Measurements from ENCODE around the gene CLDN3. TPM values are rescaled to one million over a fixed set of nuclear protein-coding genes. Genes with fewer than 3 reads are reported as not detected.

Gene CLDN3
- total and polyA plus RNA-seq, 2 donors (not counting 1 experiment from before 2014, with no cell fraction given): not detected

DNA sequence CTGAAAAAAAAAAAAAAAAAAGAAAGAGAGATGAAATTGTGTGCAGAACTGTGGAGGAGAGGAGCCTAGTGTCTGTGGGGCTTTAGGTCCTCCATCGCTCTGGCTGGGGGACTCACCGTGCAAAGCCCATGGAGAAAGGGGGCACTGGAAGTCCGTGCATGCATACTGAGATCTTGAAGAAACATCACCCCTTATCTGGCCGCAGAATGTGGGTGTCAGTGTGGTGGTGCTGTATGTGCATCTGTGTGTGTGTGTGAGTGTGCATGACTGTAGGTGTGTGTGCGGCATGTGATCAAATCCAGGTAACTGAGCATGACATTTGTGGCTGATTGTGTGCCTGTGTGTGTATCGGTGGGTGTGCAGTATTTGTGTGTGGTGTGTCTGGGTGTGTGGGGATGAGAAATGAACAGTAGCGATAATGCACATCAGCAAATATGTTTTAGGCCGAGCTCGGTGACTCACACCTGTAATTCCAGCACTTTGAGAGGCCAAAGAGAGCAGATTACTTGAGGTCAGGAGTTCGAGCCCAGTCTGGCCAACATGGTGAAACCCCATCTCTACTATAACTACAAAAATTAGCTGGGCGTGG lies 8.8 kb upstream of the CLDN3 start:
- intact Hi-C loops (cut with micrococcal nuclease): no loop called here
- Histone ChIP-seq H3K36me3 (replicated peaks in 1 of 2; ENCODE audit: control extremely low read depth in 1 of 2, control insufficient read depth in 1 of 2, extremely low read depth in 1 of 2, insufficient read depth in 2 of 2, low read length in 1 of 2) (no peaks in the 10 kb centered on the region), H3K79me2 (ENCODE audit: control insufficient read depth, insufficient read depth, low read length) (no peaks in the 10 kb centered on the region), H2AFZ (ENCODE audit: insufficient read depth, low read depth, low read length, poor library complexity, severe bottlenecking) (no peak overlapping the region), H3K4me3 (ENCODE audit: control extremely low read depth in 1 of 5, extremely low read depth in 1 of 5, insufficient read depth in 1 of 5, low read depth in 2 of 5, low read length in 4 of 5) (no peak overlapping the region), H4K20me1 (ENCODE audit: control insufficient read depth, insufficient read depth, low read length, poor library complexity, severe bottlenecking) (no peaks in the 10 kb centered on the region), H3K27ac (ENCODE audit: low read length in 2 of 2) (no peak overlapping the region), H3K4me1 (ENCODE audit: control insufficient read depth in 2 of 2, insufficient read depth in 2 of 2, low read length in 2 of 2) (no peaks in the 10 kb centered on the region), H3K9me3 (ENCODE audit: control extremely low read depth in 1 of 3, control insufficient read depth in 2 of 3, insufficient read depth in 1 of 3, low read length in 2 of 3) (peaks cover 0 to 5% (median 0%) of the 10 kb centered on the region in 3 donors), H3K4me2 (replicated peaks; ENCODE audit: low read depth, low read length, poor library complexity, severe bottlenecking) (no peak overlapping the region), H3K9ac (ENCODE audit: low read length) (no peak overlapping the region), H3K27me3 (replicated peaks in 1 of 4; ENCODE audit: control extremely low read depth in 1 of 4, control insufficient read depth in 3 of 4, insufficient read depth in 4 of 4, low read length in 3 of 4) (no peaks in the 10 kb centered on the region)
- POLR2A ChIA-PET: no interaction called here
- TF ChIP-seq, protein P1, sequence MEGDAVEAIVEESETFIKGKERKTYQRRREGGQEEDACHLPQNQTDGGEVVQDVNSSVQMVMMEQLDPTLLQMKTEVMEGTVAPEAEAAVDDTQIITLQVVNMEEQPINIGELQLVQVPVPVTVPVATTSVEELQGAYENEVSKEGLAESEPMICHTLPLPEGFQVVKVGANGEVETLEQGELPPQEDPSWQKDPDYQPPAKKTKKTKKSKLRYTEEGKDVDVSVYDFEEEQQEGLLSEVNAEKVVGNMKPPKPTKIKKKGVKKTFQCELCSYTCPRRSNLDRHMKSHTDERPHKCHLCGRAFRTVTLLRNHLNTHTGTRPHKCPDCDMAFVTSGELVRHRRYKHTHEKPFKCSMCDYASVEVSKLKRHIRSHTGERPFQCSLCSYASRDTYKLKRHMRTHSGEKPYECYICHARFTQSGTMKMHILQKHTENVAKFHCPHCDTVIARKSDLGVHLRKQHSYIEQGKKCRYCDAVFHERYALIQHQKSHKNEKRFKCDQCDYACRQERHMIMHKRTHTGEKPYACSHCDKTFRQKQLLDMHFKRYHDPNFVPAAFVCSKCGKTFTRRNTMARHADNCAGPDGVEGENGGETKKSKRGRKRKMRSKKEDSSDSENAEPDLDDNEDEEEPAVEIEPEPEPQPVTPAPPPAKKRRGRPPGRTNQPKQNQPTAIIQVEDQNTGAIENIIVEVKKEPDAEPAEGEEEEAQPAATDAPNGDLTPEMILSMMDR (IDR thresholded peaks at IDR 0.05): no peak
- TF ChIP-seq EZH2 (IDR thresholded peaks at IDR 0.05; ENCODE audit: borderline replicate concordance, insufficient read depth, low read depth, low read length, poor library complexity, severe bottlenecking): no peak
- no peak overlapping the region for H3K4me3 Mint-ChIP-seq
- CTCF ChIA-PET: no interaction called here
- DNase-seq (no peak), ATAC-seq (ENCODE audit: low read depth) (no peak)
- WGBS (ENCODE audit: insufficient coverage): 91% methylated on average over 7 of the region's 11 CpGs
- H3K9me3 Mint-ChIP-seq (ENCODE audit: insufficient read depth): peaks cover 4% of the 10 kb centered on the region
- H3K27ac Mint-ChIP-seq: no peak overlapping the region
- peaks cover 19% of the 10 kb centered on the region for H3K27me3 Mint-ChIP-seq
- H3K4me1 Mint-ChIP-seq: no peaks in the 10 kb centered on the region

DNA sequence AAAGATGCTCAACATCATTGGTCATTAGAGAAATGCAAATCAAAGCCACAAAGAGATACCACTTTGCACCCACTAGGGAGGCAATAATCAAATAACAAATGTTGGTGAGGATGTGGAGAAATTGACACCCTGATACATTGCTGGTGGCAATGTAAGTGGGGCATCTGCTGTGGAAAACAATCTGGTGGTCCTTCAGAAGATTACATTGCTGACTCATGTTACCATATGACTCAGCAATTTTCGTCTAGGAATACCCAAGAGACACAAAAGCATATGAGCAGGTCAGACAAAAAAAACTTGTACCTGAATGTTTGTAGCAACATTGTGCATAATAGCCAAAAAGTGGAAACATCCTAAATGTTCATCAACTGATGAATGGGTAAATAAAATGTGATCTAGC lies 4.9 kb upstream of the CLDN3 start:
- H3K4me1 Mint-ChIP-seq: peaks cover 9% of the 10 kb centered on the region

More for the DNA sequence above, 4.9 kb upstream of the CLDN3 start:
- DNase-seq: no peak
- WGBS (ENCODE audit: insufficient coverage): no CpG with 5 or more reads among the region's 1 CpG
- peaks cover 0 to 20% (median 12%) of the 10 kb centered on the region in 4 experiments for H3K27me3 ChIP-seq (replicated peaks in 1 of 4; ENCODE audit: control extremely low read depth in 1 of 4, control insufficient read depth in 3 of 4, insufficient read depth in 4 of 4, low read length in 3 of 4)
- no peak overlapping the region for H3K9ac ChIP-seq (ENCODE audit: low read length)
- H4K20me1 ChIP-seq (ENCODE audit: control insufficient read depth, insufficient read depth, low read length, poor library complexity, severe bottlenecking): no peaks in the 10 kb centered on the region
- no peak overlapping the region for H2AFZ ChIP-seq (ENCODE audit: insufficient read depth, low read depth, low read length, poor library complexity, severe bottlenecking)
- no peak overlapping the region for H3K27ac ChIP-seq (ENCODE audit: low read length in 2 of 2)
- H3K4me3 ChIP-seq (ENCODE audit: control extremely low read depth in 1 of 5, extremely low read depth in 1 of 5, insufficient read depth in 1 of 5, low read depth in 2 of 5, low read length in 4 of 5): no peak overlapping the region
- H3K9me3 Mint-ChIP-seq (ENCODE audit: insufficient read depth): no peaks in the 10 kb centered on the region
- CTCF ChIA-PET: no interaction called here
- no peak overlapping the region for H3K4me2 ChIP-seq (replicated peaks; ENCODE audit: low read depth, low read length, poor library complexity, severe bottlenecking)
- H3K4me3 Mint-ChIP-seq: no peak overlapping the region
- peaks cover 0 to 9% (median 0%) of the 10 kb centered on the region in 3 donors for H3K9me3 ChIP-seq (ENCODE audit: control extremely low read depth in 1 of 3, control insufficient read depth in 2 of 3, insufficient read depth in 1 of 3, low read length in 2 of 3)
- no peaks in the 10 kb centered on the region for H3K36me3 ChIP-seq (replicated peaks in 1 of 2; ENCODE audit: control extremely low read depth in 1 of 2, control insufficient read depth in 1 of 2, extremely low read depth in 1 of 2, insufficient read depth in 2 of 2, low read length in 1 of 2)
- no peaks in the 10 kb centered on the region for H3K79me2 ChIP-seq (ENCODE audit: control insufficient read depth, insufficient read depth, low read length)
- H3K27ac Mint-ChIP-seq: no peak overlapping the region
- H3K4me1 ChIP-seq (ENCODE audit: control insufficient read depth in 2 of 2, insufficient read depth in 2 of 2, low read length in 2 of 2): peaks cover 11 to 12% of the 10 kb centered on the region in 2 donors
- peaks cover 37% of the 10 kb centered on the region for H3K27me3 Mint-ChIP-seq
- POLR2A ChIA-PET: no interaction called here
- no peak for ATAC-seq (ENCODE audit: low read depth)
- no peak for TF ChIP-seq EZH2 (IDR thresholded peaks at IDR 0.05; ENCODE audit: borderline replicate concordance, insufficient read depth, low read depth, low read length, poor library complexity, severe bottlenecking)
- TF ChIP-seq, protein P1 (IDR thresholded peaks at IDR 0.05): no peak
- intact Hi-C loops (cut with micrococcal nuclease): no loop called here

Data from B cell (primary cell).